ENCODE measurements around the gene CDT1. TPM values are rescaled to one million over a fixed set of nuclear protein-coding genes. Genes with fewer than 3 reads are reported as not detected.

The CDT1 gene
- polyA plus RNA-seq, 1 of the 3 experiments (the other 2 are of a cell fraction) = 6.1 TPM

DNA sequence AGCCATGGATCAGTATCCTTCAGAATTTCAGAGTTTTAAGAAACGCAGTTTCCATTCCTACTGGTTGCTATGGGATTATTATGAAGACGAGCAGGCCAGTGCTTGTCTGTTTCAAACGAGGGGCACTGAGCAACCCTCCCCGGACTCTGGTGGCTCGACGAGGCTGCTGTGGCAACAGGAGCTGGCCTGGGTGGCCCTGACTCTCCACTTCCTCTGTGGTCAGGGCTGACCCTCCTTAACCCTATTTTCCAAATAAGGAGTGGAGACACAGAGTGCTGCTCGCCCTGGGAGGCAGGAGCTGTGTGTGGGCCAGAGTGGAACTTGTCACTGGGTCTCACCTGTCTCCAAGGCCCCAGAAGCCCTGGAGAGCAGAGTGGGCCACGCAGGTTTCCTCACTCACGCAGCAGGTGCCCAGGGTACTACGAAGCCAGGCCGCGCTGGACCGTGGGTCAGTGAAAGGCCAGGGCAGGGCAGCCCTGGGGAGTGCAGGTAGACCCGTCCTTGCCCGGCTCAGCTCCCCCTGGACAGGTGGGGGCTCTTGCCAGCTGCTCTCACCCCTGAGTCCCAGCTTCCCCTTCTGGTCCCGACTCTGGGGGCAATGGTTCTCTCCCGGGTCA, 49.8 kb downstream of the CDT1 start (continued):
- TF ChIP-seq, protein P1, sequence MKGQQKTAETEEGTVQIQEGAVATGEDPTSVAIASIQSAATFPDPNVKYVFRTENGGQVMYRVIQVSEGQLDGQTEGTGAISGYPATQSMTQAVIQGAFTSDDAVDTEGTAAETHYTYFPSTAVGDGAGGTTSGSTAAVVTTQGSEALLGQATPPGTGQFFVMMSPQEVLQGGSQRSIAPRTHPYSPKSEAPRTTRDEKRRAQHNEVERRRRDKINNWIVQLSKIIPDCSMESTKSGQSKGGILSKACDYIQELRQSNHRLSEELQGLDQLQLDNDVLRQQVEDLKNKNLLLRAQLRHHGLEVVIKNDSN (IDR thresholded peaks at IDR 0.05; ENCODE audit: borderline replicate concordance, low read depth) = no peak

DNA sequence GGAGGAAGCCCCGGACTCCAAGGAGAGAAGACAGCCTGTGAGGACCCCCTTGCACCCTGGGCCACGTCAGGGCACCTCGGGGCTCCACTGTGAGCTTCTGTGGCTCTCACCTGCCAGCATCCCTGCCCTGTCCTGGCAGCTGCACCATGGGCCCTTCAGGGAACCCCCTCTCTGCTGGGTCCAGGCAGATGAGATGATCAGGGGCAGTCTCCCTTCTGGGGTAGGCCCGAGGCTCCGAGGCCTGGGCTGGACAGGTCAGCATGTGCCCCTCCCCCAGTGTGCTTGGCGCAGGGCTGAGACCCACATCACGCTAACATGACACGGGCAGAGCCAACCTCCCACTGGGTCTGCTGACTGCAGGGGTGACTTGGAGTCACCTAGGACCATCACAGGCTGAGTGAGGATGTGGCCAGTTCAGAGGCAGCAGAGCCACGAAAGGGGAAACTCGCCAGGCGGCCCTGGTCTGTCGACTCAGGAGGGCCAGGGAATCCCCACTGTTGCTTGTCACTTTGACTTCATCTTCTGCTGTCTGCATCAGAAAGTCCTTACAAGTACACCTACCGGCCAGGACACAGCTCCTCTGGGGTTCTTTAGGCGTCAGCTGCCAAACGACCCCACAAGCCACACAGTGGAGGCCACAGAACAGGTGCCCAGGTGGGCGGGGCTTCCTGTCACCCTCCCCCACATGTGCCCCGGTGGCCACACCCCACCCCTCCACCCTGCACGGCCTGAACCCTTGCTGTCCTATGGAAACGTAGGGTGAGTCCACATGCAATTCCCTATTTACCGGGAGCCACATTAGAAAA, 50.9 kb downstream of the CDT1 start:
- Histone ChIP-seq H3K36me3 (replicated peaks in 1 of 2; ENCODE audit: control insufficient read depth in 1 of 2, insufficient read depth in 2 of 2, low read length in 1 of 2) (peaks cover 0 to 14% of the 10 kb centered on the region in 2 experiments), H4K20me1 (ENCODE audit: insufficient read depth) (0 out of 2 replicates have a peak, but pooled peaks cover 11% of the 10 kb centered on the region), H3K27me3 (ENCODE audit: insufficient read depth) (no peaks in the 10 kb centered on the region), H3K9me3 (no peaks in the 10 kb centered on the region), H3K9ac (no peak overlapping the region), H3K4me1 (ENCODE audit: control insufficient read depth in 1 of 2, insufficient read depth in 2 of 2, low read depth in 1 of 2, low read length in 1 of 2) (peaks cover 5 to 15% of the 10 kb centered on the region in 2 experiments; a peak in 1 of 4 replicates), H3K9me2 (no peaks in the 10 kb centered on the region), H3K27ac (ENCODE audit: low read depth in 2 of 2, low read length in 1 of 2) (no peak overlapping the region), H2AFZ (ENCODE audit: low read depth) (no peak overlapping the region), H3F3A (replicated peaks; ENCODE audit: insufficient read depth) (peaks cover 12% of the 10 kb centered on the region), H3K4me3 (ENCODE audit: low read depth in 2 of 2, low read length in 1 of 2) (no peak overlapping the region), H3K4me2 (peak overlapping the region; percentile 95; the same call in 1 of the 2 replicates), H3K79me2 (ENCODE audit: insufficient read depth) (peaks cover 20% of the 10 kb centered on the region)
- 74% methylated on average over 10 of the region's 20 CpGs for WGBS (ENCODE audit: low lambda C conversion rate)
- POLR2A ChIA-PET = no interaction called here
- DNase-seq = no peak
- no peak for TF ChIP-seq RCOR1 (IDR thresholded peaks at IDR 0.05; ENCODE audit: low read length)
- TF ChIP-seq JUND (IDR thresholded peaks at IDR 0.05) = no peak
- no peak for TF ChIP-seq NFIC (IDR thresholded peaks at IDR 0.05; ENCODE audit: borderline replicate concordance)
- no peak for TF ChIP-seq GABPA (IDR thresholded peaks at IDR 0.05; ENCODE audit: low read depth)
- TF ChIP-seq, protein P2, sequence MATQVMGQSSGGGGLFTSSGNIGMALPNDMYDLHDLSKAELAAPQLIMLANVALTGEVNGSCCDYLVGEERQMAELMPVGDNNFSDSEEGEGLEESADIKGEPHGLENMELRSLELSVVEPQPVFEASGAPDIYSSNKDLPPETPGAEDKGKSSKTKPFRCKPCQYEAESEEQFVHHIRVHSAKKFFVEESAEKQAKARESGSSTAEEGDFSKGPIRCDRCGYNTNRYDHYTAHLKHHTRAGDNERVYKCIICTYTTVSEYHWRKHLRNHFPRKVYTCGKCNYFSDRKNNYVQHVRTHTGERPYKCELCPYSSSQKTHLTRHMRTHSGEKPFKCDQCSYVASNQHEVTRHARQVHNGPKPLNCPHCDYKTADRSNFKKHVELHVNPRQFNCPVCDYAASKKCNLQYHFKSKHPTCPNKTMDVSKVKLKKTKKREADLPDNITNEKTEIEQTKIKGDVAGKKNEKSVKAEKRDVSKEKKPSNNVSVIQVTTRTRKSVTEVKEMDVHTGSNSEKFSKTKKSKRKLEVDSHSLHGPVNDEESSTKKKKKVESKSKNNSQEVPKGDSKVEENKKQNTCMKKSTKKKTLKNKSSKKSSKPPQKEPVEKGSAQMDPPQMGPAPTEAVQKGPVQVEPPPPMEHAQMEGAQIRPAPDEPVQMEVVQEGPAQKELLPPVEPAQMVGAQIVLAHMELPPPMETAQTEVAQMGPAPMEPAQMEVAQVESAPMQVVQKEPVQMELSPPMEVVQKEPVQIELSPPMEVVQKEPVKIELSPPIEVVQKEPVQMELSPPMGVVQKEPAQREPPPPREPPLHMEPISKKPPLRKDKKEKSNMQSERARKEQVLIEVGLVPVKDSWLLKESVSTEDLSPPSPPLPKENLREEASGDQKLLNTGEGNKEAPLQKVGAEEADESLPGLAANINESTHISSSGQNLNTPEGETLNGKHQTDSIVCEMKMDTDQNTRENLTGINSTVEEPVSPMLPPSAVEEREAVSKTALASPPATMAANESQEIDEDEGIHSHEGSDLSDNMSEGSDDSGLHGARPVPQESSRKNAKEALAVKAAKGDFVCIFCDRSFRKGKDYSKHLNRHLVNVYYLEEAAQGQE (IDR thresholded peaks at IDR 0.05; ENCODE audit: low read depth, low read length) = no peak
- no peak for TF ChIP-seq EP300 (IDR thresholded peaks at IDR 0.05; ENCODE audit: borderline replicate concordance in 1 of 2, low read depth in 1 of 2, low read length in 1 of 2)
- TF ChIP-seq, protein P3, sequence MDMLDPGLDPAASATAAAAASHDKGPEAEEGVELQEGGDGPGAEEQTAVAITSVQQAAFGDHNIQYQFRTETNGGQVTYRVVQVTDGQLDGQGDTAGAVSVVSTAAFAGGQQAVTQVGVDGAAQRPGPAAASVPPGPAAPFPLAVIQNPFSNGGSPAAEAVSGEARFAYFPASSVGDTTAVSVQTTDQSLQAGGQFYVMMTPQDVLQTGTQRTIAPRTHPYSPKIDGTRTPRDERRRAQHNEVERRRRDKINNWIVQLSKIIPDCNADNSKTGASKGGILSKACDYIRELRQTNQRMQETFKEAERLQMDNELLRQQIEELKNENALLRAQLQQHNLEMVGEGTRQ (IDR thresholded peaks at IDR 0.05; ENCODE audit: borderline replicate concordance, low read depth, low read length) = no peak
- TF ChIP-seq IRF3 (IDR thresholded peaks at IDR 0.05; ENCODE audit: low read depth, low read length) = no peak
- TF ChIP-seq TEAD4 (IDR thresholded peaks at IDR 0.05; ENCODE audit: borderline replicate concordance, insufficient read depth) = no peak
- no peak for TF ChIP-seq FOSL2 (IDR thresholded peaks at IDR 0.05; ENCODE audit: borderline replicate concordance, low read depth)
- TF ChIP-seq MXI1 (IDR thresholded peaks at IDR 0.05; ENCODE audit: low read depth, low read length) = no peak
- TF ChIP-seq GATA2 (CRISPR knock-in tag; IDR thresholded peaks at IDR 0.05) = no peak
- no peak for TF ChIP-seq TAF1 (IDR thresholded peaks at IDR 0.05; ENCODE audit: borderline replicate concordance, low read depth, low read length)
- CTCF ChIA-PET = interaction anchor here (1.4 kb wide), 1 partner anchor 12 kb away, joined by 3 read pairs; the partner anchor contains the start of gene PABPN1L

Data from SK-N-SH (cell line).